Midbrain (tissue), 1 donor: Measurements from ENCODE around the gene RPS6KA2.

Experiments
- DNase-seq: peaks from one replicate; lab custom pipeline; 2025; lab: John Stamatoyannopoulos, UW

Gene RPS6KA2

DNA sequence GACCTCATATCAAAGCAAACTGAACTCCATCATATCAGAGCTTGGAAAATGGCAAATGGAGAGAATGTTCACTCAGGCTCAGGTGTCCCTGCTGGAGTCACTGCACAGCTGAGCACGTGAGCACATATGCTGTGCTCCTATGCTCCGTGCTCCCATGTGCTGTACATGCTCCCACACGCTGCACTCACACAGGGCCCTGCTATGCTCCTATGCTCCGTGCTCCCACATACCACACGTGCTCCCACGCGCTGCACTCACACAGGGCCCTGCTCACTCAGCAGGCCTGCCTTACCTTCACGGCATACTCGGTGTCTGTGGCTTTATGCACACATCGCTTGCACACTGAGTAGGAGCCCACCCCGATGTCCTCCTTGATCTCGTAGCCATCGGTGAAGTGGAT lies 178.6 kb downstream of the RPS6KA2 start:
- DNase-seq, result no peak

DNA sequence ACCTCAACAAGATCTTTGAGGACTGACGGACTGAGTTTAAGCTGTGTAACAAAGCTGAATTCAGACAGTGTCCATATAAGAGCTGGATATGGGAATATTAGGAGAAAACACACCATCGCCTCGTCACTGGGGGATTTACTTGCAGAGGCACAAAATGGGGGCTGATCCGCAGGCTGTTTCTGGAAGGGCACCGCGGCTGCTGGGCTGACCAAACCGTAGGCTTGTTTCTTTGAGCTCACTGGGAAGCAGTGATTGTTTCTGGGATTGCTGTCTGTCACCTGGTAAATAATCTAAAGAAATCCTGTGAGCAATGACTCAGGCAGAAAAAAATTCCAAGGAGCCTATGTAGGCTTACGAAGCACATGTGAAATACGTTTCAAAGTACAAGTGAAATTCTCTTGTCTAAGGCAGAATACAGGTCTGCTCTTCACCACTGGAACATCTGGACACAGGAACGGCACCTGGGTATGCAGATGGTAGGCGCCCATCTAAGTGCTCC lies 180.4 kb downstream of the RPS6KA2 start:
- DNase-seq, result no peak

DNA sequence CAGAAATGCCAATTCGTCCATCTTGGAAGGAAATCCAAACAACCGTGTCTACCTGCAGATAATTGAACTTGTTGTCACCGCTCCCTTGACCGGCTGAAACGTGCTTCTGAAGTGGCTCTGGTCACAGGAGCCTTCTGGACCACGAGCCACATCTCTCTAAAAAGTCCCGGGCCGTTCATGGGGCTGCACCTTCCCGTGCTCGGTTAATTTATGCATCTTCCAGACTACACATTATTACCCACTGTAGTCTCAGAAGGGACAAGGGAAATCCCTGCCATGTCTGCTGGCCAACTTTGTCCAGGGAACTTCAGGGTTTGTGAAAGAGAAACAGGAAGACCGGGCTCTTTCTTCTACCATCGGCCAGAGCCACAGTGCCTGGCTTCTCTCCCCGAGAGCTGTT lies 180.9 kb downstream of the RPS6KA2 start:
- DNase-seq, result no peak

DNA sequence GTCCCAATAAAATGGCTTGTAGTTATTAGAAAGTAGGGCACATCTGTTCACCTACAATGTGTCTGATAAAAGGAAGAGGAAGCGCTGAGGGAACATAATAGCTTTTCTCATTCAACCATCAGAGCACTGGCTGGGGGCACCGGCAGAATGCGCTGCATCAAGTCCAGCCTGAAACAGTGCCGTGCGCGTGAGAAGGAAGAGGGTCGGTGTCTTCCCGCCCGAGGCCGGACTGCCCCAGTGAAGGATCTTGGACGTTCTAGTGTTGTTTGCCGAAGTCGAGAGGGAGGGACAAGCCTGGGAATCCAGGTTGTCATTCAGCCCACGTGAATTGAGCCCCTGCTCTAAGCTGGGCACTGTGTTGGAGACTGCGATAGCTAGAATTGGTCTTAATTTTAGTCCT lies 182.6 kb downstream of the RPS6KA2 start:
- DNase-seq, result no peak

DNA sequence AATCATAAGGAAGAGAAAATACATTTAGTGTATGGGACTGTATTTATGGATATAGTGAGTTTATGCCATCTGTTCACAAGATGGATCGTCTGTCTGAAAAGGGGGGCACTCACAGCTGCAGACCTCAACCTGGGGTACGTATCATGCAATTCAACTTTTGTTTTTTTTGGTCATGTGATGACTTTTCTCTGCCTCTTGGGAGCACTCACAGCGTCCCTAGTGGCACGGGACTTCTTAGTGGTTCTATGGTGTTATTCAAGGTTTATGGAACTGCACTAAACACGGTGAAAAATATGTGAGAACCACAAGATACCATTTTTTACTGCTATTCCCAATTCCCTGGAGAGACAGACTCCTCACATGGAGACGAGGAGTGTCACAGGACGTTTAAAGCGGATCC lies 183.9 kb downstream of the RPS6KA2 start:
- DNase-seq, result no peak

DNA sequence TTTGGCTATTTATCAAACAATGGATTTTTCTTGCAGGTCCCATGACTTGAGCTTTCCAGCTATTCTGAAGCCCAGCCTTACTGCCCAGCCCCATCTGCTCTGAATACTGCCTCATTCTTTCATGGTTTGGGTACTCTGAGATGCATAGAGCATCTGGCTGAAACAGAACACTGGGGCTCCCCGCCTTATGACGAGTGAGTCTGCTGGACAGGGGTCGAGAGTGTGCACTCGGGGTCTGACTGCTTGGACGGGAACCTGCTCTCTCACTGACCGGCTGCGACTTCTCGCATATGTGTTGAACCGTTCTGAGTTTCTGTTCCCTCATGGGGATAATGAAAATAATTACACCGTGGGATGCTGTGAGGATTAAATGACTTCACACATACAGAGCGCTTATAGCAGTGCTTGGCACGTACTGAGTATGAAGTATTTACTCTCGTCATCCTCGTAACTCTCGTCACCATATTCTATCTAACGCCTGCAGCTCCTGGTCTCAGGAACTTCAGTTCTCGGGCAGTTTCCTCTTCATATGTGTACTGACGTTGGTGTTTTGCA lies 184.8 kb downstream of the RPS6KA2 start:
- no peak for DNase-seq

DNA sequence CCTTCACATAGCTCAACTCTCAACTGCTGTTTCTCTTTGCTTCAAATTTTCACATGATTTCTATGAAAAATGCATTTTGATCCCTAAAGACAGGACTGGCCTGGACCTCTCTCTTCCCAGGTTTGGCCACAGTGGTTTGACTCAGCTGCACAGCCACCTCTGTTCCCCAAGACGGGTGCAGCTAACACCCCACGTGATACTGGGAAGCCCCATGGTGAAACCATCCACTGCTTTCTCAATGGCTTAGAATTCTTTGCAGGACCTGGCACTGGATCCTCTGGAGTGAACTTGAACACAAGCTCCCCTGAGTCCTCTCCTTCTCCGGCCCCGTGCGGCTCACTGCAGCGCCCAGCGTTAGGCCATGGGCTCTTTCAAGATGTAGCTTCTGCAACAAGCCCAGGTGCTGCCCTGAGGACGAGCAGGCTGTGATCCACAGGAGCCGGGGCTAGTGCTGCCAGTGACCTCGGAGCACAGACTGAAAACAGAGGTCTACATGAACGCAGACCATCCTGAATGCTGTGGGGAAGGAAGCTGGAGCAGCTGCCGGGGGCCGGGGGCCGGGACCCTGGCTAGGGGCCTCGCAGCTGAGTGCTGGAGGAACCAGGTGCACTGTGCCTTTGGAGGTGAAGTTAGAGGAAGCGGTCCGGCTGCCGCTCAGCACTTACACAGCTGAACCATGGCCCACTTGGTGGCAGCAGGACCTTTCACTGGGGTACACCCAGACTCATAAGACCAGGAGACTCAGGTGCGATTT lies 185.5 kb downstream of the RPS6KA2 start:
- DNase-seq, result no peak

DNA sequence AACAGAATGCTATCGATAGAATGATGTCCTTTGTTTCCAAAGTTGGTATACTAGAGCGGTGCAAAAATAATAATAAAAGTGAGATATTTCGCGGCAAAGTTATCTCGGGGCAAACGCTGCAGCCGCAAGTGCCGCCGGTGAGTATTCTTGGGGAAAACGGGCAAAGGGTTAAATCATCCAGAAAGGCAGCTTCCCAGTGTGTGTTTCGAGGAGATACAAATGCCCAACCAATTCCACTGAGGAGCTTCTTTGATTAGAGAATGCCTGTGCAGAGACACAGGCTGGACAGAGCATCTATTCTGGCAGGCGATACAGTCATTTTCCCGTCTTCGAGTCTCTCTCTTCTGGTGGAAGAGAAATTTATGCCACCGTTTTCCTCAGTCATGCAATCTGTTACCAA lies 186.3 kb downstream of the RPS6KA2 start:
- DNase-seq, result no peak

DNA sequence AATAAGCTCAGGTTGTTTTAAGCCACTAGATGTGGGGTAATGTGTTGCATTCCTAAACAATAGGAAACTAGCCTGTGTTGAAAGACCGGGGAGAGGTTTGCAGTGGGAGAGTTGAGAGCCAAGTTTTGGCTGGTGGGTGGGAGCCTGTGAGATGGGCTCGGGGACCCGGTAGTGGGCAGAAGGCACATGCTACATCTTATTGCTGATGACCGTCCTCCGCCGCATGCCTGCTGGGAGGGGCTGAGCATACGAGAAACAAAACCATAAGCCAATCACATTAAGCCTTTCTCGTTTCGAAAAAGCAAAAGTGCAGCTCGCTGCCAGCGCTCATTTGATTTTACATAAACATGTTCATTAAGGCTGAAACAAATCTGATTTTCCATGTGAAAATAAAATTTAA lies 186.9 kb downstream of the RPS6KA2 start:
- no peak for DNase-seq

DNA sequence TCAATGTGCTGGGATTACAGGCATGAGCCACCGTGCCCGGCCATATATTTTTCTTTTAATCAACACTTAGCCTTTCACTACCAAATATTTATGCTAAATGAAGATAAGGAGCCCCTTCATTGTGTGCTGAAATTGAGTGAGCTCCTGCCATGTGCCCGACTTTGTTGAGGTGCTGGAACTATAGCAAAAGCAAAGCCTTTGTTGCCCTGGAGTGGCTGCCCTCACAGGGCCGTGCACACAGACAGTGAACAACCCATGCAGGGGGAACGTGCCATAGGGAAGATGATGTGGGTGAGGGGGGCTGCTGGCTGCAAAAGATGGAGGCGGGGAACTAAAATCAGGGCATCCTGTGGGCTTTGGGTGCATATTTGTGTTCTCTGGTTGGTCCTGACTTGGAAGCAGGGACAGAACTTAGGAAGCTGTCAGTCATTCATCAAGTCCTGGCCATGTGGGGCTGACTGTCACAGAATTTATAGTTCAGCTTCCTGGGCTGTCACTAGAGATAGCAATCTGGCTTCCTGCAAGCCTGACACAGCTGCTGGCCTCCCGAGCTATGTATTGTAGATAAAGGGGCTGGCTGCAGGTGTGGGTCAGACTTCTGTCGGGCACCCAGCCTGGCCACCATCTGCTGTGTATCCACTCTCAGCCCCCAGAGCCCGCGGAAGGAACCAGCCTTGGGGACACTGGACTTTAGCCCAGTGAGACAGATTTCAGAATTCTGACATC lies 187.5 kb downstream of the RPS6KA2 start:
- DNase-seq, result no peak

DNA sequence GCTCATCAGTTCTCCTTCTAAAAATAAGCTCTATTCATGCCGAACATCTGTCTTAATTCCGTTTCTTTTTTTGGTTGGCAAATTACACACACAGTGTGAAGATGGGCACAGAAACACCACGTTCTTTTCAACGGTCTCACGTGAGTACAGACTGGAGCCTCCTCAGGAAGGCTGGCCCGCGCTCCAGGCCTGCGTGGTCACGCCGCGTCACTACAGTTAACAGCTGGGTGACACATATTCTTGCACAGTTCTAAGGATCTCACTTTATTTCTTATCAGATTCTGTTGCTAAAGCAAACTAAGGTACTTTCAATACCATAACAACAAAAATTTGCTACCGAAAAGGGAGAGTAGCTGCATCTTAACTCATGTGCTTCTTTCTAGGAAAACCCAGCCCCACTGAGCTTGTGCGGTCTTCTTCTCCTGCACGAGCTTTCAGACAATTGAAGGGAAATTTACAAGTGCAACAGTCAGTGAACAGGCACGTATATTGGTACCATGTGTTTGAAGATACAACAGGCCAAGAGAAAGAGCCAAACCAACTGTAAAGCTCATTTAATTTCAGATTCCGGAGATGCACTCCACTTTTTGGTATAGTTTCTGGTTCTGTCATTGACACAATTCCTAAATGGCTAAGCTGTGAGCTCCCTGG lies 188.7 kb downstream of the RPS6KA2 start:
- no peak for DNase-seq

DNA sequence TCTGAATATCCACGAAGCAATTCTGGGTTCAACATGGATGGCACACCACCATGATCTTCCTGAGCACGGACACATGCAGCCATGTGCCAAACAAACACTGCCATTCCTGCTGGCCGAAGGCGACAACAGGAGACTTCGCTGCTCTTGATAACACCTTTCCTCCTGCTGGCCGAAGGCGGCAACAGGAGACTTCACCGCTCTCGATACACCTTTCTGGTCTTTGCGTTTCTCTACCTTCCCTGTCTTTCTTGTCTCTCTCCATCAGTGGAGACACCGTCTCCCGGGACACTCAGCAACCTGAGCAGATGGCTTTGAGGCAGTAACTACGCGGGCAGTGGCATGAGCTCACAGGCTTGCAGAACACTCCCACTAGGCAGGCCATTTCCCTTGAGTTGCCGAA lies 189.4 kb downstream of the RPS6KA2 start:
- no peak for DNase-seq

DNA sequence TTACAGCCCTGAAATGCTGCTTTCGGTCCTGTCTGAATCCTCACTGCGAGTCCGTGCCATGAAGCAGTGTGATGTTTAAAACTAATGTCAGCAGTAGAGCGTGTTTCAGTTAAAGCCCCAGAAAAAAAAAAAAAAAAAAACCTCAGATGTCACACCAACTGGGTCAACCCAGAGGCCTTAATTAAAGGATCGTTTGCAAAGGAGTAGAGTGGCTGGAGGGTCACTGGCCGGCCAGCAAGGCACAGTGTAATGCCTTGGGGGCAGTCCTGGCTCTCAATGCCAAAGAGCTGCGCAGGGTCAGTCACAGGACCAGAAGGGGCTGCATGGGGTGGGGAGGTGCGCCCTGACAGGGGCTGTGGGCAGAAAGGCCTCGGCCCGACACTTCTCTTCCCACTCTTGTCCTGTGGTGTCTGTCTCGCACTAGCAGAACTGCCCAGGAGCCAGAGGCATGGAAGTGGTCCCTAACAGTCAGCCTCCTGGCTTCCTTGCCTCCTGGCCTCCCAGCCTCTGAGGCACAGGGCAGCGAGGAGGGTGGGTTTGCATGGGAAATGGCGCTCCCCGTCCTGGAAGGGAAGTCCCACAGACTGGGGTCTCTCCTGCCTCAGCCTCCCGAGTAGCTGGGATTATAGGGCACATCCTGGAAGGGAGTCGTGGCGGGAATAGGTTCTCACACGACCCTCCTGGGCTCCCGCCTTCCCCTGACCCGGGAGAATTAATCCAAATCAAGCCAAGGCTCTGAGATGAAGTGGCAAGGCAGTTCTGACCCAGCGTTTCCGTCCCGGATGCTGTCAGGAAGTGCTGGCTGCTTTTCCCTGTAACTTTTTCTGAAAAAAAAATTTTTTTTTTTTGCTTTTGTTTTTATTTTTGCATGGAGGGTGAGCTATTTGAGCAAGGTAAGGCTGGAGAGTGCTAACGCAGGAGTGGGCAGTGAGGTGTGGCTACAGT lies 190.6 kb downstream of the RPS6KA2 start:
- DNase-seq, result no peak

DNA sequence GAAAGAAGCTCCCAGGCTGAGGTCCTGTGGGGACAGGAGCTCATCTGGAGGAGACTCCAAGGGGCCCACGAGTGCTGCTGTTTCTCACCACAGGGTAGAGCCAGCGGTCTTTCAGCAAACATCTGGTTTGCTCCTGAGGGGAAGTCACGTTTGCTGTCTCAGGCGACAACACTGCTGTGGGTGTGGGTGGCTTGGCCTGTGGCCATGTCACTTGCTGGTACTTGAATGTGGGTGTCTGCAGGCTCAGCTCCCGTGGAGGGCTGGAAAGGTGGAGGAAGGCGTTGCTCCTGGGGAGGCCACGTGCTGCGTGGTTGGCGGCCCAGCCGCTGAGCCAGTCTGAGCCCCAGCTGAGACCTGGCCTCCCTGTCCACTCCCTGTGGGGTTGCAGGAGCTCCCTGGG lies 191.5 kb downstream of the RPS6KA2 start:
- no peak for DNase-seq

DNA sequence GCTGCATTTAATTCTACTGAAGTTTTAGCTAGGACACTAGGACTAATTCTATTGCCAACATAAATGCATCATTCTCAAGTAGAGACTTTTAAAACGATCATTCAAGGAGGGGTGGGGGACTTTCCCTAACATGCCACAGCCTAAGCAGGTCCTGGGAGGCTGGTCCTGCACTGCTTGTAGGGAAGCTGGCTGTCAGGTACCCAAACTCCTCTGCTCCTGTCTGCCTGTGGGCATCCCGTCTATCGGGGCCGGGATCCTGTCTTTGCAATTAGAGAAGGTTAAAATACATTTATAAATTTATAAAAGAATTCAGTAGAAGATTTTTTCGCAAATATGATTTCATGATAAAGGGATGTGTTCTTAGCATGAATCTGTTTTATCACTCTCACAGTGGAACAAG lies 192.7 kb downstream of the RPS6KA2 start:
- no peak for DNase-seq

DNA sequence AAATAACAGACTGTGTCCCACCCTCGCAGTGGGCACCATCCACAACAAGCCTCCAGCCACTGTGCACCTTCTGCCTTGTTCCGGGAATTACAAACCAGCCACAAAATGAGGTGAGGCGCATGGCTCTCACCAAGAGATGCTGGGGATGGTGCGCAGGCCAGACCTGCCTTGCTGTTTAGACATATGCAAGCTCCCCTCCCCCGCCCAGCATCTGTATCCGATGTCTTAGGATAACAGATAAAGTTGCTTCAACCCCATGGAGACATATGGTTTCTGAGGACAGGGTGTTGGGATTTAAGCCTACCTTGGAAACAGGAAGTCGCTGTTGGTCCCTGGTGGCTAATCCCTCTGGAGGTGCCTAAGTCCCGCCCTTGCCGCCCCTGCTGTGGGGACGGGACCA lies 194.0 kb downstream of the RPS6KA2 start:
- DNase-seq, result no peak

DNA sequence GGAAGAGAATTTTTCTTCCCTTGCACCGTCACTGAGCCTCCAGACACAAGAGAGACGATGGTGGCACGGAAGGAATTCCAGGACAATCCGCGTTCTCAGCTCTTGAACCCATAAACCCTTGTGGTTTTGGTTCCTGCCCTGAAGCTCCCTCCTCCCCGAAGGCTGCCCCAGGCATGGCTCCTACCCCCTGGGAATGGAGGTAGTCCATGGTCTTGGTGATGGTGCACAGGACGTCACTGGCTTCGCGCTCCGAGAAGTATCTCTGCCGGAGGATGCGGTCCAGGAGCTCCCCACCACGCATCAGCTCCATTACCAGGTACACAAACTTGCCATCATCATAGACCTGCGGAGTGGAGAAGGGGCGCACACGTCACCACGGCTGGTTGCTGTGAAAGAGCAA lies 196.8 kb downstream of the RPS6KA2 start:
- DNase-seq, result no peak

DNA sequence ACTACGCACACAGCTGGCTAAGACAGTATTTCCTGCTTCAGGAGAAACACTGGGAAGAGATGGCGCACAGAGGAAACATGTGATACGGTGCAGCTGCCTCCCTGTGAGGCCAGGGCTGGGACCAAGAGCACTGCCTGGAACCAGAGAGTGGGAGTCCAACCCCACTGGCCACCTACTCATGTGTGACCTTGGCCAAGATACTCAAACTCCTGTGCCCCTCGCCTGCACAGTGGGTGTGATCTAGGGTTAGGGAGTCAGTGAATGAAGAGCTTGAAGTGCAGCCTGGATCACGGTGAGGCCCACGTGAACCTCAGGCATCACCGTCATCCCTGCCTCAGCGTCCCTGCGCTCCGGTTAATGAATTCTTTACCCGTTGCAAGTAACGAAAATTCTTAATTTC lies 202.6 kb downstream of the RPS6KA2 start:
- DNase-seq, result no peak

DNA sequence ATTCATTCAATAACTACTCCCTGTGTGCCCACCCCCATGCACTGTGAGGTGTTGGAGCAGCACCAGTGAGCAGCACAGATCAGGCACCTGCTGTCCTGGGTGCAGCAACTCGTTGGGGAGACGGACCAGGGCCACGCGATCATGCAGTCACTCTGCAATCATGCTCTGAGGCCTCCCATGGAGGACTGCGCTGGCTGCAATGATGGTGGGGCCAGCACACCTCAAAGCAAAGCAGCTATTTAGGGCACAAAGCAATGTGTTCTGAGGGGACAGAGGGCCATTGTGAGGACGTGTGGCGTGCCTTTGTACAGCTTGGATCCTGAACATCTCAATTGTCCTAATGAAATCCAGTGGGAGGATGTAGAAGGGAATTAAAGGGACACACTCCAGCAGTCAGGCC lies 203.3 kb downstream of the RPS6KA2 start:
- DNase-seq, result peak; percentile 81

DNA sequence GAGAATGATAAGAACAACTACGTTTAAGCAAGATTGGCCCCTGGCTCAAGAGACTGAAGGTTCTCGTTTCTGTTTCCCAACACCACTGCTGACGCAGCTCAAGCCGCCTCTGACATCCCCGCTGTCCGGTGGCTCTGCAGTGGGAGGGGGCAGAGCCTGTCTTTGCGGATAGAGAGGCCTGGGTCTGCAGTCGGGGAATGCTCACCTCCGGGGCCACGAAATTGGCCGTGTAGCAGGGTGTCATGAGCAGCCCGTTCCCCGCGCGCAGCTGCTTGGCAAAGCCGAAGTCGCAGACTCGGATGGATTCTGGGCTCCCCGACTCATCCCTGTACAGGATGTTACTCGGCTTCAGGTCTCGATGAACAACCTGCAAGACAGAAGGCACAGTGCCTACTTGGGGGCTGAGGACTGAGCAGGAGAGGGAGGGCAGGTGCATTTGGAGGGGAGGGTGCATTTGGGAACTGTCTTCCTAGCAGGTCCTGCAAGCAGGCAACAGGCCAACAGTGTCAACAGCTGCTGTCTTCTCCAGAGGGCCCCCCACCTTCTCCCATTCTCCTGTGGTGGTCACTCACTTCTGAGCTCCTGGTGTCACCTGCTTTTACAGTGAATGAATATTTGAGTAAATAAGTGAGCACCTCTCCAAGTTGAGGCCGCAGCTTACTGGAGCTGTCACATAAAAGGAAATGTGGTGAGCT lies 203.9 kb downstream of the RPS6KA2 start:
- DNase-seq, result no peak
